GM21360 (cell line): ENCODE results near the gene ZNF322.
"Not testable (repeated sequence)": the region's sequence is repeated elsewhere in the genome, so short reads cannot be mapped to it uniquely, and the experiment has no call there.

ENCODE experiments used
- ATAC-seq: cut with Tn5 transposase; IDR thresholded peaks from one replicate; pipeline ENCODE4 v1.9.1; 2021; ENCODE audit warnings: mild to moderate bottlenecking, moderate library complexity; ENCODE audit not compliant: unreplicated experiment

The ZNF322 gene, protein sequence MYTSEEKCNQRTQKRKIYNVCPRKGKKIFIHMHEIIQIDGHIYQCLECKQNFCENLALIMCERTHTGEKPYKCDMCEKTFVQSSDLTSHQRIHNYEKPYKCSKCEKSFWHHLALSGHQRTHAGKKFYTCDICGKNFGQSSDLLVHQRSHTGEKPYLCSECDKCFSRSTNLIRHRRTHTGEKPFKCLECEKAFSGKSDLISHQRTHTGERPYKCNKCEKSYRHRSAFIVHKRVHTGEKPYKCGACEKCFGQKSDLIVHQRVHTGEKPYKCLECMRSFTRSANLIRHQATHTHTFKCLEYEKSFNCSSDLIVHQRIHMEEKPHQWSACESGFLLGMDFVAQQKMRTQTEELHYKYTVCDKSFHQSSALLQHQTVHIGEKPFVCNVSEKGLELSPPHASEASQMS

DNA sequence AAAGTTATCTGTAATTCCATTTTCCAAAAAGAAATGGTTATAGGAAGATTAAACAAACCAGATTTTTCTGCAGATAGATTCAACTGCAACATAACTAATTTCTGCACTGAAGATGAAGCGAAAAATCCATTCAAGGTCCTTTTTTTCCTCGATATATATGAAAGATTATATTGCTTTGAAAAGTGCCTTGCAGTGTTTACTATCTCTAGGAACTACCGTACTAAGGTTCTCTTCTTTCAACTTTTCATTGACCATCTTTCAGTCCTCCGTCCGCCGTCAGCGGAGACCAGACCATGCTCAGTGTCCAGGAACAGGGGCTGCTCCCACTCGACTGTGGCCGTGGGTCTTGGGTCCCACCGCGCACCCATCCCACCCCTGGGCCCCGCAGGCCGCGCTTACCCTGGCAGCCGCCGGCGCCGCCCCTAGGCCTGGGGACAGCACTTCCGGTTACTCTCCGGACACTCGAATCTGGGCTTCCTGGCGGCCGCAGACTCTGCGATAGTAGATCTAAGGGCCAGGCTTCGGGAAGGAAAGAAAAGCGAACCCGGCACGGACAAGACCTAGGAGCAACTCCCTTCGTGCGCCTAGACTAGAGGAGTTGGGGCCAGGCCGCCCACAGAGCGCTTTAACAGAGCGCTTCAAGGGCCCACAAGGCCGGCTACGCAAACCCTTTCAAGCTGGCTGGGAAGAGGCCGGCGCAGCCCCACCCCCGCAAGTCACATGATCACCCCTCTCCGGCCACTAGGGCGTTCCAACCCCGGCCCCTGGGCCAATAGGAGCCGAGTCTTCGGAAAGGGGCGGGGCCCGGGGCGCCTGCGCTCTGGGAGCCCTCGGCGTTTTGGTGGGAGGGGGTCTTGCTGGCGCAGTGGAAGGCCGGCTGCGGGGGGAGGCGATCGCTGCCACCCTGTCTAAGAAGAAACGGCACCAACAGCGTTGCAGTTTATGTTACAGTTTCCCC lies at the start of gene ZNF322:
Gene ZNF322 (minus strand): TSS at position 705 of the 958 bp plus-strand sequence. CDS start 21,193 bp downstream, outside the sequence.
- ATAC-seq: peak; percentile 99

DNA sequence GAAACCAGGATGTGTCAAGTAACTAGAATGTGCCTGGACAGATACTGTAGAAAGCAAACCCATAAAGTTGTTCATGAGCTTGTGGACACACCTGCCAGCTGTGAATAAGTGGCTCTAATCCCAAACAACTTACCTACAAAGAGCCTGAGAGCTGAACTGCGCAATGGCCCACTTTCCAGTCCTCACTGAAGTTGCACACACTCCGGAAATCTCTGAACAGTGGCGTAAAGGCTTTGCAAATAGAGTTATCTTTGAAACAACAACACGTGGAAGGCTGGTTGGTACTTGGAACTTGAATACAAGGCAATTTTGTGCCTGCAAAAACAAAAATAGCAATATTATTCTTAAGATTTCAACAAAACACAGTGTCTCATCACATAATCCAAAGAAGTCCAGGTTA lies 46.2 kb upstream of the ZNF322 start:
- not testable (repeated sequence) for ATAC-seq

DNA sequence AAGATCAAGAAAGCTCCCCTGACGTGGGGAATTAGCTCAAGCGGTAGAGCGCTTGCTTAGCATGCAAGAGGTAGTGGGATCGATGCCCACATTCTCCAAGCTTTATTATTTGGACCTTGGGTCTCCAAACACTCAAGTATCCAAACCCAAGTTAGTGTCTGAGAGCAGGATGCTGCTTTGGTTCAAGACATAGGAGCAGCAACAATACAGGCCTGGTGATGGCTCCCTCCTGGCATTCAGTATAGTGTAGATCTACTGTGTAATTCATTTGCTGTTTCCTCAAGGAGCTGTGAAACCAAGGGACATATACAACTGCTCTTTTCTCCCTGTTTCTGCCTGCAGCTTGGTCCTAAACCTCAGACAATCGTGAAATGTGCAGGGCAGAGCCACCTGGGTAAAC lies 45.8 kb upstream of the ZNF322 start:
- ATAC-seq: not testable (repeated sequence)

DNA sequence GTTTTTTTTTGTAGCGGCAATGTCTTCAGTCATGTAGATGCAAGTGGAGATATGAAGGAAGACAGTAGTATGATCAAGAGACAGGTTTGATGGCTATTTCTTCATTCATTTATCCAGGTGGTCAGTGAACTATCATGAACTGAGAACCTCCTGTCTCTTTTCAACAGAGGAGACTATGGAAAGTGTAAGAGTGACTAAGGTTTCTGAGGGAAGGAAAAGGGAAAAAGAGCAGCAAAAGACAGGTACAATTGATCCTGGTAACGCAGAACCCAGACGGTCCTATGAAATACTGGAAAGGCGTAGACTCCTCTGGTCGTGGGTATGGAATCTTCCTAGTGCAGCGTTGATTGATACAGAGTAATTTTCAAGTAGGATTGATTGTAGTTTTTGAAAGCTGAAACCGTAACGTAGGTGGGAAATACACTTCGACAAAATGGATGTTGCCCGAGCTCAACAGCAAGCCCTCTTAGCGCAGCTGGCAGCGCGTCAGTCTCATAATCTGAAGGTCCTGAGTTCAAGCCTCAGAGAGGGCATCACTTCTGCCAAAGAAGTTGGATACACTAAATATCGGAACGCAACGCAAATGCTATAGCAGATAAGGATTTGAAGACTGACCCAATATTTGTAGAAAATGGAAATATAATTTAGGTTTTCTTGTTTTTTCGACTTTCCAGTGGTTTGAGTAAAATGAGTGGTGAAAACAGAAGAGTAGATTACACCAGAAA lies 41.6 kb upstream of the ZNF322 start:
- not testable (repeated sequence) for ATAC-seq

DNA sequence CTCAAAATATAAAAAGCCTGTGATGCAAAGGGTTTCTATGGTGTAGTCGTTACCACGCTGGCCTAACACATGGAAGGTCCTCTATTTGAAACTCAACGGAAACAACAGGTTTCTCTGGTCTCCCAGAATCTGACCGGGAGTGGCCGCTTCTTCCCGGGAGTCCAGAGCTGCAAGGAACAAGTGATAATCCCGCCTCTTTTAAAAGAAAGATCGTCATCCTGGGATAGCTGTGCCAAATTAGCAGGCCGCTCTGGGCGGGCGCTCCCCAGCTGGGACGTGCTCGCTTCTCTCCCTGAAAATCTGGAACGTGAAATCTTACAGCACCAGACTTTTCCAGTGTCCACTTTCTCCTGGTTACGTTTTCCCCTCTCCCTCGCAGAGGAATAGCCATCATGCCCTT lies 38.0 kb upstream of the ZNF322 start:
- ATAC-seq: not testable (repeated sequence)

DNA sequence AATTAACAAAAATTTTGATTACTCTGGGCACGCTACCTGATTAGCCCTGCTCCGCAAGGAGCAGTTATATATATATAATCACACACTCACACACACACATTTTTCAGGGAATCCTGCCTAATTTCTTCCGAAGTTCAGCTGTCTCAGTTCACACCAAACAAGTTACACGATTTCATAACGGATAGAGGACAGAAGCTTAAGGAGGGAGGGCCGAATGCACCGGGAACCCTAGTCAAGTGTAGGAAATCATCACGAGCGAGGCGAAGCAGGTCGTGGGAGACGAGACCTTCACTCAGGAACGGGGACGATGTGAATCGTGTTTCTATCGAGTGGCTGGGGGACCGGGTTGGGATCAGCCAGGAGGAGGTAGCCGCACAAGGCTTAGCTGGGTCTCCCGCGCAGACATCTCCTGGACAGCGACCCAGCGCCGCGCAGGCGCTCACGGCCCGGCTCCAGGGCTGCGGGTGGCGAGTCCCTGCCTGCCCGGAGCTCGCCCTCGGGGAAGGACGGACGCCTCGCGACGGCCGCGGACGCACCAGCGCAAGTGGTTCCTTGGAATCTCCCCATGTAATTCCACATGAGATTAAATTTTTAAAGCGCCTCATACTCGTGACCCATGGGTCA lies 29.9 kb upstream of the ZNF322 start:
- ATAC-seq: not testable (repeated sequence)

DNA sequence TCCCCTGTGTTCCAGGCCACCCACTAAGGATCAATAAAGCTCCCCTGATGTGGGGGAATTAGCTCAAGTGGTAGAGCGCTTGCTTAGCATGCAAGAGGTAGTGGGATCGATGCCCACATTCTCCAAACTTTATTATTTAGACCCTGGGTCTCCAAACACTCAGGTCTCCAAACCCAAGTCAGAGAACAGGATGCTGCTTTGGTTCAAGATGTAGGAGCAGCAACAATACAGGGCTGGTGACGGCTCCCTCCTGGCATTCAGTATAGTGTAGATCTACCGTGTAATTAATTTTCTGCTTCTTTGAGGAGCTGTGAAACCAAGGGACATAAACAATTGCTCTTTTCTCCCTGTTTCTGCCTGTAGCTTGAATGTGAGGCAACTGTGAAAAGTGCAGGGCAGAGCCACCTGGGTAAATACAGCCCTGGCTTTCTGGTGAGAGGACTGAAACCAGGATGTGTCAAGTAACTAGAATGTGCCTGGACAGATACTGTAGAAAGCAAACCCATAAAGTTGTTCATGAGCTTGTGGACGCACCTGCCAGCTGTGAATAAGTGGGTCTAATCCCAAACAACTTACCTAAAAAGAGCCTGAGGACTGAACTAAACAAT lies 23.0 kb upstream of the ZNF322 start:
- not testable (repeated sequence) for ATAC-seq

DNA sequence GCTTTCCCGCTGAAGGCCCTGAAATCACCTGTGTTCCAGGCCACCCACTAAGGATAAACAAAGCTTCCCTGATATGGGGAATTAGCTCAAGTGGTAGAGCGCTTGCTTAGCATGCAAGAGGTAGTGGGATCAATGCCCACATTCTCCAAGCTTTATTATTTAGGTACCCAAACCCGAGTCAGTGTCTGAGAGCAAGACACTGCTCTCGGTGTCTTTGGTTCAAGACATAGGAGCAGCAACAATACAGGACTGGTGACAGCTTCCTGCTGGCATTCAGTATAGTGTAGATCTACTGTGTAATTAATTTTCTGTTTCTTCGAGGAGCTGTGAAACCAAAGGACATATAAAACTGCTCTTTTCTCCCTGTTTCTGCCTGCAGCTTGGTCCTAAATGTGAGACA lies 13.7 kb upstream of the ZNF322 start:
- ATAC-seq: not testable (repeated sequence)

DNA sequence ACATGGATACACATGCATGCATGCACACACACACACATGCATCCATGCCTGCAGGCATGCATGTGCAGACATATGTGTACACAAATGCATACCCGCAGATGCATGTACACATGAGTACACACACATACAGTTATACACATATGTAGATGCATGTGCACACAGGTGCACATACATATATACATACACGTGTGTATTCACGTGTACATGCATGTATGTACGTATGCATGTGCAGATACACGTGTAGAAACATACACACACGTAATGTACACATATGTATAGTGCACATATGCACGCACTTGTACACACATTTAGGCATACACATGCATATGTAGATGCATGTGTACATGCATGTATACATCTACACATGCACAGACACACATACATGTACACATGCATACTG lies 11.0 kb upstream of the ZNF322 start:
- not testable (repeated sequence) for ATAC-seq

DNA sequence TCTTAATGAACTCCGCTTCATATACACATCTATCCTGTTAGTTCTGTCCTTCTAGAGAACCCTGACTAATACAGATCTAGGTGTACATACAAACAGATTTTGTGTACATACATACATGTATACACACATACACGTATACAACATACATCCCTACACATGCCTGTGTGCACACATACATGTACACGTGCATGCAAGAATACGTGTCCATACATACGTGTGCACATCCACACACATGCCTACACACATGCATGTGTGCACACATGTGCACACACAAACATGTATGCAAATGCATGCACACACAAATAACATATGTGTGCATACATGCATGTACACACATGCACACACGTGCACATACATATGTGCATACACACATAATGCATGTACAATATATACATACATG lies 10.5 kb upstream of the ZNF322 start:
- ATAC-seq: not testable (repeated sequence)

DNA sequence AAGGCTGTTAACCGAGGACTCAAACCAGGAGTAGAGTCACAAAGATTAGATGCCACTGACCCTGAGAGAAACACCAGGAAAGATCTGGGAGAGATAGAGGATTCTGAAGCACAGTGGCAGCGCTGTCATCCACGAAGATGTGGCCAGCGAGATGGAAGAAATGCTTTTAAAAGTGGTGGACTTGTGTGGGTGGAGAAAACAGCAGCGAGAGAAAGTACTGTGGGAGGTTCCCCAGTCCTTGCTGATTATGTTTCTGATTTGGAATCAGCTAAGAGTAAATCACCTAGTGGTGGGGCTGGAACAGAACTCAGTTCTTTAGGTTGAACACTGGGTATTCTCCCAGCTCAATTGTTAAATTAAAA lies 435 bp upstream of the ZNF322 start:
- ATAC-seq: peak; percentile 8

DNA sequence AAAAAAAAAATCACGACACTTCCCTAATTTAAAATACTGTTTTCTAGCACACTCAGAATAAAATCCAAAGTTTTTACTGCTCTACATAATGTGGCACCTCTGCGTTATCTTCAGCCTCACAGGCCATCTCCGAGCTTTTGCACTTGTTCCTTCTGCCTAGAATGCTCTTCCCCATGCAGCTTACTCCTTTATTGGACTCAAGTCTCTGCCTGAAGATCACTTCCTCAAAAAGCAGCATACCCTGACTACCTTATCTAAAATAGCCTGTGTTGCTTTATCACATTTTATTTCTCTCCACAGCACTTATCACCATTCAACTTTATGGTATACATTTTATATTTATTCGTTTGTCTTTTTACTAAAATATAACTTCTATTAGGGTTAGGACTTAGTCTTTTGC lies 2.3 kb downstream of the ZNF322 start:
- ATAC-seq: no peak

DNA sequence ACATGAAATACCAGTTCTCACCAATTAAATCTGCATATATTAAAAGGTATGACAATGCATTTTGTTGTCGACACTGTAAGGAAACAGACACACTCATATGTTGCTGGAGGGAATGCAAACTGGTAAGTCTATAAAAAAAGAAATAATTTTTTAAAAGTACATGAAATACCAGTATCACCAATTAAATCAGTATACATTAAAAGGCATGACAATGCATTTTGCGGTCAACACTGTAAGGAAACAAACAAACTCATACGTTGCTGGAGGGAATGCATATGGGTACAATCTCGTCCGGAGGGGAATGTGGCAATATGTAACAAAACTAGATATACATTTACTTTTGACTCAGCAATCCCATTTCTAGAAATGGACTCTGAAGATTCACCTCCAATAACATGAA lies 6.5 kb downstream of the ZNF322 start:
- no peak for ATAC-seq

DNA sequence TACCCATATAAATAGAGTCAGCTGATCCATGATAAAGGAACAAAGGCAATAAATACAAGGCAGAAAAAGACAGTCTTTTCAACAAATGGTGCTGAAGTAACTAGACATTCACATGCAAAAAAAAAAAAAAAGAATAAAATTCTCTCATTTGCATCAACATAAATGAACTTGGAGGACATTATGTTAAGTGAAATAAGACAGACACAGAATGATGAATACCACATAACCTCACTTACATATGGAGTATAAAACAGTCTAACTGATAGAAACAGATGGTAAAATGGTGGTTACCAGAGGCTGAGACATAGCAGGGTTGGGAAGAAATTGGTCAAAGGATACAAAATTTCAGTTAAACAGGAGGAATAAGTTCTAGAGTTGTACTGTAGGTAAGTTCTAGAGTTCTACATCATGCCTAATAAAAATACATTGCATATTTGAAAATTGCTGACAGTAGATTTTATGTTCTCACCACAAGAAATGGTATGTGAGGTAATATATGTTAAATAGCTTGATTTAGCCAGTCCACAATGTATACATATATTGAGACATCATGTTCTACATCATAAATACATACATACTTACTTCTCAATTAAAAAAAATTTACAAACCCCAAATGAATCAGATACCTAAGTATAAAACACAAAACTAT lies 8.3 kb downstream of the ZNF322 start:
- no peak for ATAC-seq

DNA sequence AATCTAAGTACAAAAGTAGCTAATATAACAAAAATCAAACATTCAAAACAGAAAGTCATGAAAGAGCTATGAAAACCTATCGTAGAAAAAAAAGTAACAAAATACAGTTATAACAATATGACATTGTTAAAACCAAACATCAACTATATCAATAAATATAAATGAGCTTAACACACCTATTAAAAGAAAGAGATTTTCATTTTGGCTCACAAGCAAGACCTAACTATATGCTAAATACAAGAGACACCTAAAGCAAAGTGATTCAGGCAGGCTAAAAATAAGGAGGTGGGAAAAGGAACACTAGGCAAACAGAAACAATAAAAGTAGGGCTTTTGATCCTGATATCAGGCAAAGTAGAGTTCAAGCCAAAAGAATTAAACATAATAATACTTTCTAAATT lies 13.5 kb downstream of the ZNF322 start:
- ATAC-seq: no peak

DNA sequence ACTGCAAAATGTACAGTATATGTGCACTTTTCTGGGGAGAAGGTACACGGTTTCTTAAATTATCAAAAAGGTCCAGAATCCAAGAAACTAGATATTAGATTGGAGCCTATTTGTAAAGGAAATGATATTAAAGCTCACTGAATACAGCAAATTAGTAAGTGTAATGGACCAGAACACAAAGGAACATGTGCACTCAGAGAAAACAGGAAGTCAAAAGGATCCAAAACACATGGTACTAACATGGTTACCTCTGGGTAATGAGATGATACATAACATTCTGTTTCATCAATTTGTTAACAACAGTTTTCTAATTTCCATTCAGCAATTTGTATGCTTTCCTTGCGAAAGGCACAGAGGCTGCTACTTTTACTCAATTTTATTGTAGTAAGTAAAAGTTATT lies 18.7 kb downstream of the ZNF322 start:
- ATAC-seq: no peak

DNA sequence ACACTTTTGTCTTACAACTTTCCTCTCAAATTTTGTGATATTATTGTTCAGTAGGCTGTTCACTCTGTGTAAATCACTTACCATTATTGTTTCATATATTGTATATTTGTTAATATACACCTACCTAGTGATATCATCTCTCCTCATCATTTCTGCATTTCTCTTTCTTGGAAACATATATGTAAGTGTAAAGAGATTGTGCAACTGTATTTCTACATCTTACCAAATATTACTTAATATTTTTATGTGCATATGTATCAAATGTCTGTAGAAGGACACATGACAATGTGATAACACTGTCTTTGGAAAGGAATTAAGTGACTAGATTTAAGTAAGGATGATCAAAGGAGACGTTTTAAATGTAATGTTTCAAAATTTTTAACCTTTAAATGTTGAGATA lies 30.2 kb downstream of the ZNF322 start:
- ATAC-seq: no peak

DNA sequence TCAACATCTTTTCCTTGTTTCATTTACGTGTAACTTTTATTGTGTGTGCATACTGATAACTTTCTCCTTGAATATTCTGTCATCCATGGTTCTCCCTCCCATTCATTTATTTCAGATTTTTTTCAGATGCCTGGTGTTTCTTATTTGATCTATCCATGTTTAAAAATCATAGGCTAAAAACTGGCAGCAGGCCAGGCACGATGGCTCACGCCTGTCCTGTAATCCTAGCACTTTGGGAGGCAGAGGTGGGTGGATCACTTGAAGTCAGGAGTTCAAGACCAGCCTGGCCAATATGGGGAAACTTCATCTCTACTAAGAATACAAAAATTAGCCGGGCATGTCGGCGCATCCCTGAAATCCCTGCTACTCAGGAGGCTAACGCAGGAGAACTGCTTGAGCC lies 31.7 kb downstream of the ZNF322 start:
- no peak for ATAC-seq

DNA sequence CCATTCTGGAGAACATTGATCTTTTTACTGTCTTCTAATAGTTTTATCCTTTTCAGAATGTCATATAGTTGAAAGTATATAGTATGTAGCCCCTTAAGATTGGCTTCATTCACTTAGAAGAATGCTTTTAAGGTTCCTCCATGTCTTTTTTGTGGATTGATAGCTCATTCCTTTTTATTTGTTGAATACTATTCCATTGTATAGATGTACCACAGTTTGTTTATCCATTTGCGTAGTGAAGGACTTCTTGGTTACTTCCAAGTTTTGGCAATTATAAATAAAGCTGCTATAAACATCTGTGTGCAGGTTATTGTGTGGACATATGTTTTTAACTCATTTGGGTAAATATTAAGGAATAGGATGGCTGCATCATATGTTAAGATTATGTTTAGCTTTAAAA lies 35.0 kb downstream of the ZNF322 start:
- no peak for ATAC-seq

DNA sequence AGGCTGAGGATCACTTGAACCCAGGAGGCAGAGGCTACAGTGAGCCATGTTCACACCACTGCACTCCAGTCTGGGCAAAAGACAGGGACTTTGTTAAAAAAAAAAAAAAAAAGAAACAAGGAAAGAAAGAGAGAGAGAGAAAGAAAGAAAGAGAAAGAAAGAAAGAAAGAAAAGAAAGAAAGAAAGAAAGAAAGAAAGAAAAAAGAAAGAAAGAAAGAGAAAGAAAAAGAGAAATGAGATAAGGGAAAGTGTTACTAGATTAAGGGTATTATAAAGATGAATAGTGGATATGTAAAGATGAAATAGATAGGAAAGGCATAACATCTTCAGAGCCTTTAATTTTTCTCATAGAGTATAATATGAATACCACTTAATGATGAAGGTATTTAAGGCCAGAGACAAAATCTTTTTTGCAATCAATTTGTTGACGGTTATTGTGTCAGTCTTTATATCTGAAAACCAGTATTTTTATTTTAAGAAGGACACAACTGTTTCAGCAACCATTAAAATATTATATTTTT lies 36.1 kb downstream of the ZNF322 start:
- no peak for ATAC-seq
